NOMO-1 (cell line): ENCODE results near the gene SLC25A26.

Experiments
- DNase-seq, 2 experiments: peaks; one replicate each; lab custom pipeline; 2025; ENCODE audit not compliant: unreplicated experiment in 2 of 2; lab: John Stamatoyannopoulos, UW

Gene SLC25A26

DNA sequence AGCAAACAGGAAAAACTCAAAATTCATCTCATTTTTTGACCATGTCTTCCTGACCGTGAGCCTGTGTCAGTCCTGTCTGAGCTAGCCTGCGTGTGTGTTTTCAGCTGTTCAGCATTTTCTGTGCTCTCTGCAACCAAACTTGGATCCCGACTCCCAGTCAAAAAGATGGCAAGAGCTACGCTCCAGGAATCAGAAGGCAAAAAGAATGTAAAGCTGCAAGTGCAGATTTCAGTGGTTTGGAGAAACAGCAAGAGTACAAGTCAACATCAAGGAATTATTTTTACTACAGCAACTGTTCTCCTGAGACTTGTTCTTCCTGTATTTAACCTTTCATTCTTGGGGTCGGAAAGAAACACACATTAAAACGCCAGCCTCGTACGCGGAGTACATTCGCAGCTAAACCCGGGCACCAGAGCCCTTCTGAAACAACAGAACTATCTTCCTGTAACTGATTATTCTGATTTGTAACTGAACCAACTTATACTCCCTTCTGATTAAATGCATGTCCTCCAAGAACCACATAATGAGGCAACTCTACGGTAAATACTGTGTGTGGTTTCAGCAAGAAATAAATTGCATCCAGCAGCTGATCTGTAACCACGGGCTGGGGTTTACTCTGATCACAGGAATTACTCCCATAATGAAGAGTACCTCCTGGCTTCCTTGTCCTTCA, 172.7 kb downstream of the SLC25A26 start:
- DNase-seq: no peak

DNA sequence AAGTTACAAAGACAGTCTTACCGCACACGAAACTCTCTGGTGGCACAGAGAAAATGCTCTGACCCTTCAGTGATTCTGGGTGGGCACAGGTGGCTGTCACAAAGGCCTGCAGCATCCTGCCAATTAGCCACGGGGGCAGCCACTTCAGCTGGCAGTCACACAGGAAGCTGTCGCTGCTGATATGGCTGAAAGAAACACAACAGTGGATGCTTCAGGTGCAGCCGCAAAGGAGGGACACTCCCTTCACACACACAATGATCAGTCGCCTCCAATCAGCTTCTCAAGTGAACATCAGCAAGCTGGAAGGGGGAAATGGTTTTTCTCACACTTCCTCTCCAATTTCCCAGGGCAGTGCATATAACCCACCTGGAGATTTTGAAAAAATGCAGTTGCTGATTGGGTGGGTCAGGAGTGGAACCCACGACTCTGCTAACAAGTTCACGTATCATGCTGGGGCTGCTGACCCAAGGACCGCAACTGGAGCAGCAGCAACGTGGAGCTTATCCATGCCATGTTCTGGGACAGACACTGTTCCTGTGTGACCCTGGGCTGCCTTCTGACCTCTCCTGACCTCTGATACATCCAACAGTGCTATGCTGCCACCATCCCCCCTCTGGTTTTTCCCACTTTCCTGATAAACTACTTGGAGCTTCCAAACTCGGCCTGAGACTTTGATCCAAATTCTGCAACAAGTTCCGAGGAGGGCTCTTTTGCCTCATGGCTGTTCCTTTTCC, 173.4 kb downstream of the SLC25A26 start:
- no peak for DNase-seq

DNA sequence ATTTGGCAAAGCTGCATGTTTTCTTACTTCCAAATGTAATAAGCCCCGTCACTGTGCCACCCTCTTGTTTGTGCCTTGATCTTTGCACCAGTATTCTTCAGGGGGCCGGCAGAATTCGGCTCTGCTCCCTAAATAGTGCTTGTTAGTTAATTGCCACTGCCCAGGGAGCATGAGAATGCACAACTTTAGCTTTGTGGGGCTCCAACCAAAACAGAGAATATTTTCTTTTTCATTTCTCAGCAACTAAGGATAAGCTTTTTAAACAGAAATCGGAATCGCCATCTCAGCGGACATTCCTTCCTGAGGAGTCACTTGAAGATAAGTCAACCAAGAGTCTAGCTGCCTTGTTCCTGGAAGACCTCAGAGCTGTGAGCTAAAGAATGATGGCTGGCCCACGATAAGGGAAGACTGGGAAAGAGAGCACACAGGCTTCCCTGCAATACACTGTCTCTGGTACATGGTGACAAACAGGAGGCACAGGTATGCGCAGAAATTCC, 174.0 kb downstream of the SLC25A26 start:
- DNase-seq: no peak

DNA sequence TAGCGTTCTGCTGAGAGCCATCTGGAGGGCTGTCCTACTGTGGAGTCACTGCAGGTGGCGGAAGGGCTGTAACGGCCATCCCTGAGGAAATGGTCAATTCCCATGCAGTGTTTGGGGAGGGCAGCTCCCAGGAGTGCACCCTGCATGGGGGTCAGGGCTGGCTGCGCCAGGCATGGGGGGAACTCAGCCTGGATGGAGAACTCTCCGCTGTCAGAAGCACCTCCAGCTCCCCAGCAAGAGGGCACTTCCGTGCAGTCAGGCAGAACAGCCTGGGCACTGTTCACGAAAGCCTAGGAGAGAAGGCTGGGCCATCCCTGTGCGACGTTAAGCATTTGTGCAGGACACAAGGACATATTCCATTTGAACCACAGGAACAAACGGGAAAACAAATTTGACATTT, 174.8 kb downstream of the SLC25A26 start:
- no peak for DNase-seq

DNA sequence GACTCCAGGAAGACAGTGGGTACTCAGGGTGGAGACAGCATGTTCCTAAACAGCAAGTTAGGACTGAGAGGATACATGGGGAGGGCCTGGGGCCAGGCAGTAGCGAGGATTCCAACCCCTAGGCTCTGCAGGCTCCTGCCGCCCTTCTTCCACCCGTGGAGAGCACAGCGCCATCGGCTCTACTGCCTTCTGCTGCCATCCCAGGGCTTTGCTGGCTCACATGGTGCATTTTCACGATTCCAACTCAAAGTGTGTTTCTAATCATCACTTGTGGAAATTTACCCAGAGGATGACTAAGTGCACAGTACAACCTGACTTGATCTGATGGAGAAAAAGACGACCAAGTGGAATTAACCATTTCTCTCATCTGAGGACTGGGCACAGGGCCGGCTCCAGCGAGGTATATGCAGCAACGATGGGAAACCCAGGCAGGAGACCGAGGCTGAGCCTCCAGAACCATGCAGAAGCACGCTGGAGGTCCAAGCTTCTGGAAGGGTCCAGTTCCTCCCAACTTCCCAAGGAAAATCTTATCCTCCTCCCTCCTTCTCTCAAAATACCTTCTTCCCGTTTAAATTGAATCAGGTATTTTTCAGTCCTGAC, 175.5 kb downstream of the SLC25A26 start:
- no peak for DNase-seq

DNA sequence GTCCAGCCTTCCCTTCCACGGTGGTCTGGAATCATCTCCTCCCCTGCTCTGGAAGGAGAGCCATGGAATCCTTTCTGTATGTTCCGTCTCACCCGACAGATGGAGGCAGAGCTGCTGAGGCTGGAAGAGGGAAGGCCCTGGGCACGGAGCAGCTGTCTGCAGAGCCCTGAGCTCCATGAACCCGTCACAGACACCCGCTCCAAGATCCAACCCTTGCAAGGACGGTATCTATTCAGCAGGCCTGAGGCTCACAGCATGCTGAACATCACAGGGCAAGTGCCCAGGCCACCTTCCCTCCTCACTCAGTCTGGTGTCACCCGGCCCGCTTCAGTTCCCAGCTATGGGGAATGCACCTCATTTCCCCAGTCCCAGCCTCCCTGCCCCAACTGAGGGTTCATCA, 176.1 kb downstream of the SLC25A26 start:
- DNase-seq: no peak

DNA sequence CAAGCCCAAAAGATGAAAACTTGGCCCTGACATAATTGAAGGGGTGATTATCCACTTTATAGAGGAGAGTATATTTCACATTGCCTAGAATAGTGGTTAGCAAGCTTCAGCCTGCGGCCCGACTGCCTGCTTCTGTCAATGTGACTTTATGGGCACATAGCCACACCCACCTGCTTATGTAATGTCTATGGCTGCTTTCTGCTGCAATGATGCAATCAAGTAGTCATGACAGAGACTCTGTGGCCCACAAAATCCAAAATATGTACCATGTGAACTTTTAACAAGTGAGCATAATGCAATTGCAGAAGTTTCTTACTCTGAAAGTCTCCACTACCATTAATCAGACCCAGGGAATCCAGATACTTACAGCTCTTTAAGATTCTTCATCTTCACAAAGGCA, 176.9 kb downstream of the SLC25A26 start:
- peak; percentile 54 to 81 for DNase-seq

DNA sequence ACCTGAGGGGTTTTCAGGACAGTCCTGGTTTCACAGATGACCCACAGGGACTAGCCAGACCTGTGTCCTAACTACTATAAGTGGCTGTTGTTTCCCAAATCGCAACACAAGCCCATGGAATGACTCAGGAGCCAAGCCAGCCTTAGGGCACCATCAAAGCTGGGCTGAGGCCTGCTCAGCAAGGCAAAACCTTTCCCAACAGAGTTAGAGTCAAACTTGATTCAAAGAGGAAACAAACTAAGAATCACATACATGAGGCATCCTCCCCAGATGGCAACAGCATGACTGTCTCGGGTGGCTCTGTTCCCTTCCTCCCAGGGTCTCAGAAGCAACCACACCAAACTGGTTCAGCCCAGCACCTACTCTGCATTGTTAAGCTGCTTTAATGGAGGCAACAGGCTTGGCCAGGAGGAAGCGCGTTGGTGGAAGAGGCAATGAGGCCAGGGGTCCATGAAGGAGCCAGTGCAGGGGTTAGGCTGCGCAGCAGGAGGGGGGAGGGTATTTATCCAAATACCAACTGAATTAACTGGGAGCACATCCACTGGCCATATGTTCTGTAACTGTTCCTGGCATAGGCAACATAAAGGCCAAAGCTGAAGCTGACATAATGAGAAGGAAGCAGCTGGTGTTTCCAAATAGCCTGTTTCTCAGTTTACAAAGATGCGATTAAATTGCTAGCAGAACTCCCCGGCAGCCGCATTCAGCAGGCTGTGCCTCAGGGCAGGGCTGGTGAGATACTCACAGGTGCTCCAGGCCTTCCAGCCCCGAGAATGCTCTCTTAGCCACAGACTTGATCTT, 177.6 kb downstream of the SLC25A26 start:
- DNase-seq: no peak

DNA sequence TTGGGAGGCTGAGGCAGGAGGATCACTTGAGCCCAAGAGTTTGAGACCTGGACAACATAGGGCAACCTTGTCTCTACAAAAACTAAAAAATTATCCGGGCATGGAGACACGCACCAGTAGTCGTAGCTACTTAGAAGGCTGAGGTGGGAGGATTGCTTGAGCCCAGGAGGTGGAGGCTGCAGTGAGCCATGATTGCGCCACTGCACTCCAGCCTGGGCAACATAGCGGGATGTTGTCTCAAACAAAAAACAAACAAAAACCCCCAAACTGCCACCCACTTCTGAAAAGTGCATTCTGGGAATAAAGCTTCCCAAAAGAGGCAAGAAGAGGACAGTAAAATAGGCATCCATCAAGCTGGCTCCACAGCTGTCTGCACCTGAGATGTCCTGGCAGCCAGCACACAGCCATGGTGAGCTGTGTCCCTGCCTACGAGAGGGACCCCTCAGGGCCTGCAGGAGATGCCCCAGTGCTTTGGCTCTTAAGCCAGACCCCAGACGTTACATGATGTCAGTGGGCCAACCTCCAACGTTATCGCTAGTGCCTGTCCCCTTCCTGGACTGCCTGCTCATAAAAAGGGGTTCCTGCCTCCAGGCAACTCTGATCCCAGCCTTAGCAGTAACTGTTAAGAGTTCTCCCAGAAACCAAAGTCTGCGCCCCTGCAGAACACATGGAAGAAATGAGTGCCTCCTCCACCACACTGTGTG, 178.9 kb downstream of the SLC25A26 start:
- DNase-seq: no peak

DNA sequence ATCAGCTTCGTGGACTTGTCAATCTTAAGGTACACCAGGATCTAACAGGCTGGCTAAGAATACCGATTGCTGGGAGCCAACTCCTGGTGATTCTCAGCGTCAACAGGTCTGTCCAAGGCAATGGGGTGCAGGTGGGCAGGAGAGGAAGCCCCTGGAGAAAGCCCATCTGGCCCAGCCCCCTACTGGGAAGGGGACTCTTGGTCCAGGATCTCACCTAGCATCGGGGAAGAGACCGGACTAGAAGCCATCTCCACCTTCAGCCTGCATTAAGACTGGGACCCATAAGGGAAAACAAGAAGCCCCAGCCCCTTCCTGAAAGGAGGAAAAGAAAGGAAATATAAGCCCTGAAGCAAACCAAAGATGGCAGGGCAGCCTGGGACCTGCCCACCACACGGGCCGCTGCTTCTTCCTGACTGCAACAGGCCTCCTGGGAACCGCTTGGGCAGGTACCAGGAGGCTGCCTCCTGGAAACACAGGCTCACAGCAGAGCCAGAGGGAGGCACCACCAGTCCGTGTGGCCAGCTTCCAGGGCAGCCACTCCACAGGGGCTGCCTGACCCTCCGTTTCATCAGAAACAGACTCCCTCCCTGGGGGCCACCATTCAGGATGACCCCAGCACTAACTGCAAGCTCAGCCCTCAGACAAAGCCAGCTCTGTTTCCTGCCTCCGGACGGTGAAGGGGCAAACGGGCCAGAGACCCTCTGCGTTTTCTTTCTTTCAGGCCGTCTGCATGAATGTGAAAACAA, 179.8 kb downstream of the SLC25A26 start:
- DNase-seq: no peak

DNA sequence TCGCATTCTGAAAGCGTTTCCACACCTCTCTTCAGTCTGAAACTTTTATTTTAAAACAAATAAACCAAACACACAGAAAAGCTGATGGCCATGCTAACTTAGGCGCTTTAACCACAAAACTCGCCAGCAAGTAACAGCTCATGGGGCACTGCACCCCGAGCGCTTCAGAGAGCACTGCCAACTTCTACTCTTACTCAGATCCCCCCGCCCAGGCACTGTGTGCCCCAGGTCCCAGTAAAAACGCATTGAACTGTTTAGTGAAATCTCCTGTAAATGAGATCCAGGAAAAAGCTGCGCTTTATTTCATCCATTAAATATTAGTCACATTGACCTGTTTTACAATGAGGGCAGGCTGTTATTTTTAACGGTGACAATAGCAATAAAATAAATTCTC, 180.4 kb downstream of the SLC25A26 start:
- DNase-seq: no peak

DNA sequence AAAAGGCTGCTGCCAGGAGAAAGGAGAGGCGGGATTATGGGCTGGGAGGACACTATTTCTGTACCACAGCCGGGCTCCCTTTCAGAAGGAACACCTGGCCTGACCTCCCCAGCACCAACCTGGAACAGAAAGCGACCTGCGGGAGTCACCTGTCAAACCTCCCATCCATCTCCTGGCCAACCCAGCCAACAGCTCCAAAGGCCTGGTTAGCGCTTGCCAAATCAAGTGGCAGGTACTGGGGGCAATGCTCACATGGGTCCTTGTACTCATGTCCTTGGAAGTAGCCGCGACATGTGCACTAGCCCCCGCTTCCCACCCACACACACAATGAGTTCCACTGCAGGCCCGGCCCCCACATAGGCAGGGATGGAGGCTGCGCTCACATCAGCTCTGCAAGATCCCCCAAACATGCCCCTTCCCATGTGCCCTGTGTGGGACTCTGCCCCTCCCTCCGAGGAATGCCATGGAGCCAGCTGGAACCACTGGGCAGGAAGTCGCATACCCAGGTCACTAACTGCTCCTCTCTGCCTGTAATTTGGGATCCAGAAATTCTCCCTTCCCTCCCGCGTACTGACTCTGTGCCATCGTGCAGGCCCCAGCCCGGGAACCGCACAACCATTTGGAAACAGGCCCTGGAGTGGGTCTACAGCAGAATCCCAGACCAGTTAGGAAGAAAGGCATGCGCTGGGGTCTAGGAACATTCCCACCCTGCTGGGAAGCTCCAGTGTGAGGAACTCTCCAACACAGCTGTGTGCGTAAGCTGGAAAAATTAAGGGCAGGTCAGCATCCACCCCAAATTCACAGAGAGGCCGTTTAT, 181.1 kb downstream of the SLC25A26 start:
- no peak for DNase-seq

DNA sequence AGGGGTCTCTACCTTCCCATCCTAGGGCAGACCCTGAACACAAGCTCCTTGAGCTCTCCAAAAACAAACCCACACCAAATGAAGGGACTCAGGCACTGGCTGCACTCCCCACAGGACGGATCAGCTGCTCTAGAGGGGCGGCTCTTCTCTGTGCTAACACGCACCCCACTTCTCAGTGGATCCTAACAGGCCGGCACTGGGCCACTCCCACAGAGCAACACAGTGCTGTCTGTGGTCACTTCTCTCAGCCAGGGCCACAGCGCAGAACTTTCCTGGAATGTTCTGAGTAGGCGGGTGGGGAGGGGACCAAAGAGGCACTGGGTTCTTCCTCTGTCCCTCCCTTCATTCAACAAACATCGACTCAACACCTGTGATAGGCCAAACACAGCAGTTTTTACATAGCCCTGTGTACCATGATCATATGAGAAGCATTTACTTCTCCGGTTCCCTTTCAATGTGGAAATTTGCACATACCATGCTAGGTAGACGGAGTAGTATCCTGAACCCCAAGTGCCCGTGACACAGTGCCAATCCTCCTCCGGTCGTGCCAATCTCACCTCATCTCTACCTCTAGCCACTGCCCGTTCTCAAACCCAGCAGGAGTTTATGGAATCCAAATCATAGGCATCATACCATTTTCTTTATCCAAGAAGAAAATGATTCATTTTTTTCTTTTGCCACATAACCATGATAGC, 181.9 kb downstream of the SLC25A26 start:
- DNase-seq: no peak

DNA sequence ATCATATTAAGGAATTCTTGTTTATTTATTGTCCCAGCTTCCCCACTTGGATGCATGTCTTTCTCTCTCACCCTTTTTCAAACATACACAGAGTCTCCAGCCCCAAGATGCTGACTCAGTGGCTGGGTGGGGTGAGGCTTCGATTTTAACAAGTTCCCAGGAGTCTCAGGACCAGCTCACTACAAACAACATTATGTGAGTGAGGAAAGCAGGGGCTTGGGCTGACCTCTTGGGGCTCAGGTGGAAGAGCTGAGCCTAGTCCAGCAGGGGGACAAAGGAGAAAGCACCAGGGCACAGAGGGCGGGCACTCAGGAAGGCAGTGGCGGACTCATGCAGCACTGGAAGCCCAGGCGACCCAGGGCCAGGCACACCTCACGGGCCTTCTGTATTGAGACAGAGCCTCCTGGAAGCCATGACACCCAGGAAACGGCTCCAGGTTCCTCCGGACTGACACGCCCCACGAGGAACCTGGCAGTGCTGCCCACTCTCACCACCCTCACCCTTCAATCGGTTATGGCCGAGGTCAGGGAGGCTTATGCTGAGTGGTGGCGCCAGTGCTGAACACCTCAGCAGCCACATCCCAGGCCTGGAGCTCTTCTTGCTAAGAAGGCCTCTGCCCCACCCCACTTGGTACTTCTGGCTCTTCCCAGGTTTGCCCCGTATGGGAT, 182.7 kb downstream of the SLC25A26 start:
- no peak for DNase-seq

DNA sequence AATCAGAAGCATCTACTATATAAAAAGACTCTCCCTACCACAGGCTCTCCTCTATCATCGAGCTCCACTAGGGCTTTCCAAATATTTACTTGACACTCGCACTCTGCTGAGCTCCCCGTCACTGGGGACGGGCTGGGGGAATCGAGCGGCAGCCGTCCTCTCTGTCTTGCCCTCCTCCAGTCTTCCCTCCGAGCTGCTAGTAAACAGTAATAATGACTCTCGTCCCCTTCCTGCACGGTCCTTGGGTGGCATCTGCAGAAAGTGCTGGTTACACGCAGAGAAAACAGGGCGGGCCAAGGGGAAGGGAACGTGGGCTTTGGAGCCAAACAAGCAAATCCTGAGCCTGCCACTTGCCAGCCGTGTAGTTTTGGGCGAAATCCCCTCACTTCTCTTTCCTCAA, 183.4 kb downstream of the SLC25A26 start:
- no peak for DNase-seq

DNA sequence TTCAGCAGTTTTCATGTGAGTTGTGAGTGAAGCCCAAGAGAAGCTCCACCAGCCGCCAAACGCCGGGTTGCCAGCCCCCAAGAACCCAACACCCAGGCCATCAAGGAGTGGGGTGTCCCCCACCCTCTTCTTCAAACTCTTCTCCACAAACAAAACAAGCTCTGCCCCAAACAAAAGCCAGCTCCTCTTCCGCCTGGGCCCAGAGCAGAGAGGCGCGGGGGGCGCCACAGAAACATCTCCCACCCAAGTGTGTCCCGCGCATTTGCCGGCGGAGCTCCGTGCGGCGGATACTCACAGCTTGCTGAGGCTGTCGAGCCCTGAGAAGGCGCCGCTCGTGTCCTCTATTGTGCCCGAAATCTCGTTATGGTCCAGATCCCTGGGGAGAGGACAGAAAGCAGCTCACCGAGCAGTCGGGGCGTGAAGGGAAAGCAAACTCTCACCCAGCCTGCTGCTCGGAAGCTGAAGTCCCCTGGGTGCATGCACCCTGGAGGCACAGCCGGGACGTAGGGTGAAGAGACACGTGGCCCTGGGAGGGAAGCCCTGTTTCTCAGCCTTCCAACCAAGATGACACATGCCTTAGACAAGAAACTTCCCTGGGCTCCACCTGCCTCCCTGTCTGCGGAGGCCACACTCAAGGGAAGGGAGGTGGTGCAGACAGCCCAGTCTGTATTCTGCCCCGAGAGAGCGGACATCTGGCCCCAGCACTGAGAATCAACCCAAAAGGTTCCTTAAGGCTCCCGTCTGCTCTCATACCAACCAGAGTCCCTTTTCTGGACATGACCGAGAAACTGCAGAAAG, 184.3 kb downstream of the SLC25A26 start:
- DNase-seq: no peak

DNA sequence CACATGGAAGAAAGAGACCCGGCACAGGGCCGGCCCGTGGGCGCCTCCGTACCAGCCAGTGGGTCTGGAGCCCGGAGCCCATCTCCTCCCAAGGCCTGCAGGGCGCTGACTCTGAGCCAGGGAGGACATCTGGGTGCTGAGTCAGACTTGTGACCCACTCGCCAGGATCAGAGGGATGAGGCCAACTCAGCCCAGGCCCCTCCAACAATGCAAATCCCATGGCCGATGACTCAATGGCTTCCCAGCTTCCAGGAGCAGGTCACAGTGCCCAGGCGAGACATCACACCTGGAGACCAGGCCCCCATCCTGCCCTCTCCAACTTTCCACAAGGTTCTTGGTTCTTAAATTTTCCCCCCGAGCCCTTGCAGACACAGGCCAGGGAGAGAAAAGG, 184.9 kb downstream of the SLC25A26 start:
- DNase-seq: no peak
